GM21529 (cell line): Measurements from ENCODE around the gene GCAT.
"Not testable (repeated sequence)": the region's sequence is repeated elsewhere in the genome, so short reads cannot be mapped to it uniquely, and the experiment has no call there.

Experiments used
- ATAC-seq: cut with Tn5 transposase; IDR thresholded peaks from one replicate; pipeline ENCODE4 v1.9.1; 2021; ENCODE audit not compliant: unreplicated experiment

GCAT gene

GRCh38 chr22:37782340-37783168 is 25.2 kb upstream of the GCAT start:
- no peak for ATAC-seq

GRCh38 chr22:37784829-37785495 is 22.8 kb upstream of the GCAT start:
- no peak for ATAC-seq

- no peak for ATAC-seq
These were observed 17.5 kb upstream of the GCAT start for GRCh38 chr22:37790234-37790633.

- no peak for ATAC-seq
These were observed 15.2 kb upstream of the GCAT start for GRCh38 chr22:37792494-37792893.

- ATAC-seq: no peak
These were observed 13.4 kb upstream of the GCAT start for GRCh38 chr22:37794376-37794775.

DNA sequence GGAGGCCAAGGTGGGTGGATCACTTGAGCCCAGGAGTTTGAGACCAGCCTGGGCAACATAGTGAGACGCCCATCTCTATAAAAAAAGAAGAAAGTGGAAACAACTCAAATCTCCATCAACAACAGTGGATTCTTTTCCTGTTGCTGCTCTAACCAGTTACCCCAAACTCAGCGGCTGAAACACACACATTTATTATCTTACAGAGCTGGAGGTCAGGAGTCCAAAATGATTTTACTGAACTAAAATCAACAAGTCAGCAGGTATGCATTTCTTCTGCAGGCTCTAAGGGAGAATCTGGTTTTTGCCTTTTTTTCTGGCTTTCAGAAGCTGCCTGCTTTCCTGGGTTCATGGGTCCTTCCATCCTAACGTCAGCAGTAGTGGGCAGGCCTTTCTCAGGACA is 11.7 kb upstream of the GCAT start:
- no peak for ATAC-seq

GRCh38 chr22:37797259-37797658 is 10.5 kb upstream of the GCAT start:
- ATAC-seq: not testable (repeated sequence)

GRCh38 chr22:37797874-37798500 is 9.7 kb upstream of the GCAT start:
- no peak for ATAC-seq

DNA sequence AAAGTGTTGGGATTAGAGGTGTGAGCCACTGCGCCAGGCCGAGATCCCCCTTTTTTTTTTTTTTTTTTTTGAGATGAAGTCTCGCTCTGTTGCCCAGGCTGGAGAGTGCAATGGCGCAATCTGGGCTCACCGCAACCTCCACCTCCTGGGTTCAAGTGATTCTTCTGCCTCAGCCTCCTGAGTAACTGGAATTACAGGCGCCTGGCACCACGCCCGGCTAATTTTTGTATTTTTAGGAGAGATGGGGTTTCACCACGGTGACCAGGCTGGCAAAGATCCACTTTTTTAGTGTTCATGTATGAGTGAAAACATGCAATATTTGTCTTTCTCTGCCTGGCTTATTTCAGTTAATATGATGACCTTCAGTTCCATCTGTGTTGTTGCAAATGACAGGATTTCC is 7.8 kb upstream of the GCAT start:
- ATAC-seq: not testable (repeated sequence)

DNA sequence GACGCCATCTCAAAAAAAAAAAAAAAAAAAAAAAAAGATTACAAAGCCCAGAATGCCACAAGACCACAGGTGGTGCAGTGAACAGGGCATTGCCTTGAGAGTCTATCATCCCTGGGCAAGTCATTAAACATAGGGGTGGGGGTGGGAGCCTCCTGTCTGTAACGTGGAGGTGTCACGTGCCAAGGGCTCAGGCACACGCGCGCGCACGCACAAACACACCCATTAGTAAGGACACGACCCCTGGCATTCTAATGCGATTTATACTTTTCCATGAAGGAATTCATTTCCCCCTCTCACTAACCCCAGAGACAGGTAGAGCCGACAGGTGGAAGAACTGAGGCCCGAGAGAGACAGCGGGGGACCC is 5.8 kb upstream of the GCAT start:
- ATAC-seq: no peak

- no peak for ATAC-seq
These were observed 5.2 kb upstream of the GCAT start for GRCh38 chr22:37802310-37803194.

DNA sequence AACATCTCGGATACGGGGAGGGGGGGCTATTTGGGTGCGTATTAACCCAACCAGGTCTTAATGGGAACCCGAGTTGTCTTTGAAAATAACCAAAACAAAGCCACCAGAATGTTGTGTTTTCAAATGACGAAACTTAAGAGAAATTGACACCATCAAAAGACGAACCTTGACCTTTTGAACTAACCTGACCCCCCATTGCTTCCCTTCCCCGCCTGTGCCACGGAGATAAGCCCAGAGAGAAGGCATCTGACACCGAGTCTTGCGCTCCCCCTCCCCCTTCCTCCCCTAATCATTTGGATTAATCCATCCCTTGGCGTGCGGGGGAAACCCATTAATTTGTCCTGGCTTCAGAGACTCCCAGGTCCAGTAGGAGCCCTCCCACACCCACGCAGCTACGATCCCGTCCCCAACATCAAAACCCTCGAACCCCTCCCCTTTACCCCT is 4.5 kb upstream of the GCAT start:
- no peak for ATAC-seq

DNA sequence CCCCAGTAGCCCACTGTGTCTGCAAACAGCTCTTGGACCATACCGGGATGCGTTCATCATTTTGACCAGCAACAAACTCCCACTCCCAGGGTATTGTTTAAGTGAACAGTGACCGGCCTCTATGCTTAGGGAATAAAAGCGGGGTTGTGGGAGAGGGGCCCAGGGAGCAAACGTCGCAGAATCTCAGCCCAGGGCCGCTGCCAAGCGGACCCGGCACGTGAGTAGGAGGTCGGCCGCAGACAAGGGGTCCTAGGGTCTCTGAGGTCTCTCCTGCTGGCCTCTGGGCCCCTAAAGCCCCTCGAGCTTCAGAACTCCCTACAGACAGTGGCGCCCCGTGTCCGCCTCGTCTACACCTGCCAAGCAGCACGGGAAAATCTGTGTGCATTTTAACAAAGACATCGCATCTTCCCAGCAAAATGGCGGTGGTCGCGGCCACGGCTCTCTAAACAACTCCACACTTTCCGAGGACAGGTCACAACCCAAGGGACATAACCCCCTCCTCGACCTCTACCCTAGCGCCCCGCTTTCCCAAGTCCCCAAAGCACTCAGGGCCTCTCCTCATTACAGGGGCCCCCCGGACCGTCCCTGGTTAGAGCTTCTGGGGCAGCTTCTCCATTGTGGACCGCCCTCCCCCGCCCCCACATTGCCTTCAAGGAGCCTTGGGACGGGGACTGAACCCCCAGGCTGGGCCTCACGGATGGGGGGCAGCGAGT is 3.9 kb upstream of the GCAT start:
- ATAC-seq: no peak

DNA sequence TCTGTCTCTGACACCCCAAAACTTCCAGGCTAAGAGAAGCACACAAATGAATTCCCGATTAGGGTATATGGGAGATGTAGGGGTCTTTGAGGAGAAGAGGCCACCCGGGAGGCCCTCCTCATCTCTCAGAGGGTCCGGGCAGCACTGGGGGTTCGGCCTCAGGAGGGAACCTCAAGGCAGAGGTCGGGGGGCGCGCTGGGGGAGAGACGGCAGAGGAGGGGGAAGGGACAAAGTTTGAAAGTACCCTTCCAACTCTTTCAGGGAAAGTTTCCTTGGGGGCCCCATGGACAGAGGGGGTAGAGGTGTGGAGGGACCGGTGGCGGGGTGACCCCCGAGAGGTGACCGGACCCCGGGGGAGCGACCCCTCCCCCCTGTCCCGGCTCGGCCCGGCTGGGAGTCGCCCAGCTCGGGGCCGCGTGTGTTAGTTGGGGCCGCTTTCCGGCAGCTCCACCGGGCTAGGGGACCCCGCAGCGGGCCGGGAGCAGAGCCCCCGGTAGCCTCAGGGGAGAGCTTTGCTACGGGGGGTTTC is 3.3 kb upstream of the GCAT start:
- no peak for ATAC-seq

DNA sequence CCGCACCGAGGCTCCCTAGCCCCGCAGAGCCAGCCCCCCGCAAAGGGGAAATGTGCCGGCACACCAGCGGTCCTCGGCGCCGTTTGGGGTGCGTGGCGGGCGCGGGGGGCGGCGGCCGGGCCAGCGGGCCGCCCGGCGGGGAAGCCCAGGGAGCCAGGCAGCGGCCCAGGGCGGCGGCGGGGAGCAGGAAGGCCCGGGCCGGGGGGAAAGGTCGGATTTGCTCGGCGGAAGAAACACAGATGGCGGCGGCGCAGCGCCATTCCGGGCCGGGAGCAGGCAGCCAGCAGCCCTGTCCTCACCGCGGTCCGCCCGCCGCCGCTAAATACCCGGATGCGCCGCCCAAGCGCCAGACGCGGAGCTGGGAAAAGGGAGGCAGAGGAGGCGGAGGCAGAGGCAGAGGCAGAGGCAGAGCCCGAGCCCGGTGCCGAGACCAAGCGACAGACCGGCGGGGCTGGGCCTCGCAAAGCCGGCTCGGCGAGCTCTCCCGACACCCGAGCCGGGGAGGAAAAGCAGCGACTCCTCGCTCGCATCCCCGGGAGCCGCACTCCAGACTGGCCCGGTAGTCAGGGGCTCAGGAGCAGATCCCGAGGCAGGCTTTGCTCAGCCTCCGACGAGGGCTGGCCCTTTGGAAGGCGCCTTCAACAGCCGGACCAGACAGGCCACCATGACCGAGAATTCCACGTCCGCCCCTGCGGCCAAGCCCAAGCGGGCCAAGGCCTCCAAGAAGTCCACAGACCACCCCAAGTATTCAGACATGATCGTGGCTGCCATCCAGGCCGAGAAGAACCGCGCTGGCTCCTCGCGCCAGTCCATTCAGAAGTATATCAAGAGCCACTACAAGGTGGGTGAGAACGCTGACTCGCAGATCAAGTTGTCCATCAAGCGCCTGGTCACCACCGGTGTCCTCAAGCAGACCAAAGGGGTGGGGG is 2.6 kb upstream of the GCAT start:
- ATAC-seq: no peak

- ATAC-seq: no peak
These were observed 1.9 kb upstream of the GCAT start for GRCh38 chr22:37805810-37806277.

- ATAC-seq: no peak
These were observed 1.1 kb upstream of the GCAT start for GRCh38 chr22:37806409-37807333.

- no peak for ATAC-seq
These were observed 542 bp downstream of the GCAT start for GRCh38 chr22:37808294-37808657.
